Parathyroid adenoma (tissue), 2 donors: ENCODE data around the gene TTC39A.

Source experiments
- H2AFZ ChIP-seq: fragments of 300-600 bp; sonication (generic); one replicate; pipeline ENCODE4 v1.7.0; 2017; ENCODE audit warnings: antibody characterized with exemption, mild to moderate bottlenecking
- H3K27ac ChIP-seq: fragments of 300-600 bp; sonication (generic); one replicate; pipeline ENCODE4 v1.7.0; 2017
- H3K27me3 ChIP-seq: fragments of 300-600 bp; sonication (generic); one replicate; pipeline ENCODE4 v1.7.0; 2017; ENCODE audit warnings: low read length; ENCODE audit not compliant: control insufficient read depth, insufficient read depth
- H3K36me3 ChIP-seq: fragments of 300-600 bp; sonication (generic); one replicate; pipeline ENCODE4 v1.7.0; 2017; ENCODE audit warnings: low read length; ENCODE audit not compliant: control insufficient read depth, insufficient read depth
- H3K4me1 ChIP-seq: fragments of 300-600 bp; sonication (generic); one replicate; pipeline ENCODE4 v1.7.0; 2017; ENCODE audit warnings: control low read depth
- H3K4me2 ChIP-seq: fragments of 300-600 bp; sonication (generic); one replicate; pipeline ENCODE4 v1.7.0; 2017; ENCODE audit warnings: low read length
- H3K4me3 ChIP-seq: fragments of 300-600 bp; sonication (generic); one replicate; pipeline ENCODE4 v1.7.0; 2017; ENCODE audit warnings: low read depth, low read length
- H3K79me2 ChIP-seq: fragments of 300-600 bp; sonication (generic); one replicate; pipeline ENCODE4 v1.7.0; 2017; ENCODE audit warnings: control low read depth
- H3K9ac ChIP-seq: fragments of 300-600 bp; sonication (generic); one replicate; pipeline ENCODE4 v1.7.0; 2017; ENCODE audit warnings: mild to moderate bottlenecking
- H3K9me3 ChIP-seq: fragments of 300-600 bp; sonication (generic); one replicate; pipeline ENCODE4 v1.7.0; 2017; ENCODE audit warnings: low read length; ENCODE audit not compliant: control insufficient read depth
- TF ChIP-seq, protein P1 (sequence below): fragments of 300-600 bp; sonication (generic); IDR thresholded peaks from one replicate; pipeline ENCODE4 v1.7.0; 2017; ENCODE audit warnings: antibody characterized with exemption, mild to moderate bottlenecking
- donor health status: primary hyperparathyroidism.

Gene TTC39A

GRCh38 chr1:51345300-51345687 is 14.9 kb upstream of the TTC39A start:
- Histone ChIP-seq H3K36me3 (no peaks in the 10 kb centered on the region), H3K27me3 (no peaks in the 10 kb centered on the region), H3K4me1 (peaks cover 2% of the 10 kb centered on the region), H3K27ac (no peak overlapping the region), H2AFZ (peak overlapping the region; percentile 33), H3K79me2 (no peaks in the 10 kb centered on the region), H3K4me2 (no peak overlapping the region), H3K4me3 (no peak overlapping the region), H3K9me3 (no peaks in the 10 kb centered on the region), H3K9ac (no peak overlapping the region)
- TF ChIP-seq, protein P1, sequence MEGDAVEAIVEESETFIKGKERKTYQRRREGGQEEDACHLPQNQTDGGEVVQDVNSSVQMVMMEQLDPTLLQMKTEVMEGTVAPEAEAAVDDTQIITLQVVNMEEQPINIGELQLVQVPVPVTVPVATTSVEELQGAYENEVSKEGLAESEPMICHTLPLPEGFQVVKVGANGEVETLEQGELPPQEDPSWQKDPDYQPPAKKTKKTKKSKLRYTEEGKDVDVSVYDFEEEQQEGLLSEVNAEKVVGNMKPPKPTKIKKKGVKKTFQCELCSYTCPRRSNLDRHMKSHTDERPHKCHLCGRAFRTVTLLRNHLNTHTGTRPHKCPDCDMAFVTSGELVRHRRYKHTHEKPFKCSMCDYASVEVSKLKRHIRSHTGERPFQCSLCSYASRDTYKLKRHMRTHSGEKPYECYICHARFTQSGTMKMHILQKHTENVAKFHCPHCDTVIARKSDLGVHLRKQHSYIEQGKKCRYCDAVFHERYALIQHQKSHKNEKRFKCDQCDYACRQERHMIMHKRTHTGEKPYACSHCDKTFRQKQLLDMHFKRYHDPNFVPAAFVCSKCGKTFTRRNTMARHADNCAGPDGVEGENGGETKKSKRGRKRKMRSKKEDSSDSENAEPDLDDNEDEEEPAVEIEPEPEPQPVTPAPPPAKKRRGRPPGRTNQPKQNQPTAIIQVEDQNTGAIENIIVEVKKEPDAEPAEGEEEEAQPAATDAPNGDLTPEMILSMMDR = no peak

- Histone ChIP-seq H3K9me3 (no peaks in the 10 kb centered on the region), H3K9ac (no peak overlapping the region), H3K4me1 (peaks cover 2% of the 10 kb centered on the region), H3K27ac (no peak overlapping the region), H3K36me3 (no peaks in the 10 kb centered on the region), H3K4me2 (peak overlapping the region; percentile 52), H3K79me2 (no peaks in the 10 kb centered on the region), H3K27me3 (no peaks in the 10 kb centered on the region), H2AFZ (peak overlapping the region; percentile 79), H3K4me3 (no peak overlapping the region)
- TF ChIP-seq, protein P1 = no peak
These were observed 14.4 kb upstream of the TTC39A start for GRCh38 chr1:51344602-51345299.

DNA sequence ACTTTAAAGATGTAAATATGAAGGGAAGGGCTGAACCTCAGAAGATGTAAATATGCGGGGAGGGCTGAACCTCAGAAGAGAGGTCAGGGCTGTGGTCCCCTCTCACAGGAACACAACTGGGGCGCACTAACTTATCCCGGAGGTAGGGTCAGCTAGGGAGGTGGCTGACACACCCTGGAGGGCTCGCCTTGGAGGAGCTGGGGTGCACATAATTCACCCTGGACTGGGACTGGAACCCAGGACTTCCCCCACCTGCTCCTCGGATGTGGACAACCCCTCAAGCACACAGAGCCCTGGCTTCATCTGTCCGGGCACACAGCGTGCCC is 13.9 kb upstream of the TTC39A start:
- Histone ChIP-seq H3K4me1 (peaks cover 2% of the 10 kb centered on the region), H3K4me3 (no peak overlapping the region), H3K36me3 (no peaks in the 10 kb centered on the region), H3K9me3 (no peaks in the 10 kb centered on the region), H3K9ac (no peak overlapping the region), H3K79me2 (no peaks in the 10 kb centered on the region), H3K4me2 (no peak overlapping the region), H3K27me3 (no peaks in the 10 kb centered on the region), H2AFZ (peak overlapping the region; percentile 79), H3K27ac (no peak overlapping the region)
- TF ChIP-seq, protein P1 = no peak

- H3K36me3 ChIP-seq = no peaks in the 10 kb centered on the region
- TF ChIP-seq, protein P1 = no peak
- no peaks in the 10 kb centered on the region for H3K27me3 ChIP-seq
- H3K79me2 ChIP-seq = no peaks in the 10 kb centered on the region
- no peak overlapping the region for H3K27ac ChIP-seq
- H3K4me2 ChIP-seq = no peak overlapping the region
- peaks cover 2% of the 10 kb centered on the region for H3K4me1 ChIP-seq
- no peak overlapping the region for H2AFZ ChIP-seq
- H3K9ac ChIP-seq = no peak overlapping the region
- no peaks in the 10 kb centered on the region for H3K9me3 ChIP-seq
- H3K4me3 ChIP-seq = no peak overlapping the region
These were observed 13.3 kb upstream of the TTC39A start for GRCh38 chr1:51343624-51344023.

GRCh38 chr1:51342591-51343206 is 12.3 kb upstream of the TTC39A start:
- no peak overlapping the region for H2AFZ ChIP-seq
- no peaks in the 10 kb centered on the region for H3K79me2 ChIP-seq
- peaks cover 2% of the 10 kb centered on the region for H3K4me1 ChIP-seq
- H3K4me3 ChIP-seq = no peak overlapping the region
- H3K4me2 ChIP-seq = no peak overlapping the region
- H3K36me3 ChIP-seq = no peaks in the 10 kb centered on the region
- TF ChIP-seq, protein P1 = no peak
- H3K27ac ChIP-seq = no peak overlapping the region
- H3K9me3 ChIP-seq = no peaks in the 10 kb centered on the region
- no peaks in the 10 kb centered on the region for H3K27me3 ChIP-seq
- no peak overlapping the region for H3K9ac ChIP-seq
